ENCODE results near the gene DHX57.
A peak's percentile ranks its signal among the peaks of the same experiment; 100 is the strongest.

The DHX57 gene

GRCh38 chr2:38875576-38876367, at the start of gene DHX57, which contains the start of gene MORN2:
Gene DHX57, minus strand, starts transcription at chr2:38875934. Its CDS starts 7,529 bp downstream, at chr2:38868405.
Gene MORN2, plus strand, starts transcription at chr2:38875976.
- DNase-seq: peak; percentile 88

DNA sequence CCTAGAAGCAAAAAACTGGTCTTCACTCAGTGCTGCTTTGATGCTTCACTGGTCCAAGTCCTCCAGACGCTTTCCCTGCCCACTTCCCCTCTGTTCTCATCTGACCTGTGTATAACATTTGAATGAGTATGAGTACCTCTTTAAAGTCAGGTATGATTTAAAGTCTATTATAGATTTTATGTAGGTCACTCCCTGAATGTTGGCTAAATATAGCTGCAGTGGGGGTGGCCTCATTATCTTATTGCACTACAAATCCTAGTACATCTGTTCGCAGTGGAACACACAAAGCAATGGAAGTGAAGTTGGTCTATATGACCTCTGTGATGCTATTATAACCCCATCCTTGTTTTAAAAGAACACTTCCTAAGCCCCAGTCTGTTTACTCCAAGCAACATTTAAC, 47.2 kb upstream of the DHX57 start:
- DNase-seq: no peak

GRCh38 chr2:38922389-38922788, 46.7 kb upstream of the DHX57 start:
- DNase-seq: no peak

DNA sequence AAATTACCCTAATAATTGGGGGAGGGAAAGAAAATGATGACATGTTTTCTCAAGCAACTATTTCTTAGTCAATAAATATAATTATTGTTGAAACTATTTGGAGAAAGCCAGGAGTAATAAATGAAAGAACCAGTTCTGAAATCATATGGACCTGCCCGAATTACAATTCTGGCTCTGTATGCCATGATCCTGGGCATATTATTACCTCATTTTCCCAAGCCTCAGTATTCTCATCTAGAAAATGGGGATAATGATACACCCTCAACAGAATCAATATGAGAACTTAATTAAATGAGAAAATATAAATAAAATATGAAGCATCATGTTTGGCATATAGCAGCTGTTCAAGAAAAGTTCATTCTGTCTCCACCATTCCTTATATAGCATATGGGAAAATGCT, 36.9 kb upstream of the DHX57 start:
- no peak for DNase-seq

GRCh38 chr2:38911191-38911590, 35.5 kb upstream of the DHX57 start:
- no peak for DNase-seq

- no peak for DNase-seq
These were observed 34.1 kb upstream of the DHX57 start for GRCh38 chr2:38909872-38910271.

DNA sequence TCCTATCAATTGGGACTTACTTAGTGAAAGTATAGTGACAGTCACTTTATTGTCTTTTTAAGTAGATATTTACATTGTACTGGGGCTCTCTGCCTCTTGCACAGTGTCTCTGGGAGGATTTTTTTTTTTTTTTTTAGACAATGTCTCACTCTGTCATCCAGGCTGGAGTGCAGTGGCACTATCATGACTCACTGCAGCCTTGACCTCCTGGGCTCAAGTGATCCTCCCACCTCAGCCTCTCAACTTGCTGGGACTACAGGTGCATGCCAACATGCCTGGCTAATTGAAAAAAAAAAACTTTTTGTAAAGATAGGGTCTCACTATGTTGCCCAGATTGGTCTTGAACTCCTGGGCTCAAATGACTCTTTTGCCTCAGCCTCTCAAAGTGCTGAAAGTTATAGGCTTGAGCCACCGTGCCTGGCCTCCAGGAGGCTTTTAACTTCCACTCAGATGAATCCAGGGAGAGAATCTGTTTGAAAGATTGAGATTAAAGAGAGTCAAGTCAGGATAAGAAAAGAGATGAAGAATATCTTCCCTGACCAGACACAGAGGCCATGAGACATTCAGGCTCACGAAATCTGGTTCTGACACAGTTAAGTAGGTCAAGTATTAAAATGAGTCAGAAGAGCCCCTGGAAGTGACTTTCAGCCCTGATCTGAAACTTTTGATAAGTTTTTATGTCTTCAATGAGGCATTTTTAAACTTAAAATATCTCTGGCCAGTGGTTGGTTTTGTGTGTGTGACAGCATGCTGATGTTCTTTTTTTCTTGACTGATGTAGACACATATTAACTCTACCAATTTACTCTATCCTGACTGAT, 32.2 kb upstream of the DHX57 start:
- DNase-seq: peak; percentile 19

- no peak for DNase-seq
These were observed 31.5 kb upstream of the DHX57 start for GRCh38 chr2:38907242-38907641.

- no peak for DNase-seq
These were observed 29.5 kb upstream of the DHX57 start for GRCh38 chr2:38905251-38905650.

DNA sequence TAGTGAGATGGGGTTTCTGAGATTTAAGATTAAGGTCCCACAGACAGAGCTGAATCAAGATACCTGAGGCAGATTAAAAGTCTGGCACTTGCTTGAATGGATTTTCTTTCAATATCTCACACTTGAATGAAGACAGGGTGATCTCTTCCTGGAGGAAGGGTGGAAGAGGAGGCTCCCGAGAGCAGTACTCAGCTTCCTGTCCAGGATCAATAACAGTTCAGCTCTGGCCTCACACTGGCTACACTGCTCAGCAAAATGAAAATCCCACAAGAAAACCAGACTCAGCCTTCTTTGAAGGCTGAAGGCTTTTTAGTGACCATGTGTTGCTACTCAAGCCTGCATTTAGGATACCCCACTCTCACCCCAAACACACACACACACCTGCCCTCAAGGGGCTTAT, 25.0 kb upstream of the DHX57 start:
- DNase-seq: no peak

GRCh38 chr2:38898256-38898655, 22.5 kb upstream of the DHX57 start:
- DNase-seq: no peak

DNA sequence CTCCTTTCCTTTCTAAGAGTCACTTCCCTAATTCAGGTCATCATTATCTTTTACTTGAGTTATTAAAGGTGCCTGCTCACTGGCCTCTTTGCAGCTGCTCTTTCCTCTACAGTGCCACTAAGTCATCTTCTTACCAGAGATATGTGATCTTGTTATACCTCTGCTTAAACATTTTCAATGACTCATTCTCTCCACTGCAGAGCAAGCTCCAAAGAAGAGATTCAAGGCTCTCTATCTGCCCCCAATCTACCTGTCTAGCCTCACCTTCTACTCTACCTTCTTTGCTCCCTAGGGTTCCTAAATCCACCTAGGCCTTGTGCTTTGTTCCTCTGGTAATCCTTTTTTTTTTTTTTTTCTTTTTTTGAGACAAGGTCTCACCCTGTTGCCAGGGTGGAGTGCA, 17.1 kb upstream of the DHX57 start:
- DNase-seq: no peak

DNA sequence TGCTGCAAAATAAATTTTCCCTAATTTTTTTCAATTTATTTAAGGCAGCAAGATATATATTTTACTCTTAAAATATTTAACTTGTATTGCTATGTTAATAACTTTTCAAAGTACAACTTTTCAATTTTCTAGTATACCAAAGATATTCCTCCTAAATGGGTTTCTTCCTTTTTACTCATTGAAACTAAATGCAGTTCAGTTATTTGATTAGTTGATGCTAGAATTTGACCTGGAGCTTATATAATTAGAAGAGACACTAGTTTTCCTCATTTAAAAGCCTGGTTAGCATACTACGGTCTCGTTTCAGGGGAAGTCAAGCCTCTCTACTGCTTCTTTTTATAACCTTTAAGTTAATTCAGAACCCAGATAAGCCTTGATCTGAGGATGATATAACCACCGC, 13.8 kb upstream of the DHX57 start, which contains the start of gene ARHGEF33:
Gene ARHGEF33, plus strand, starts transcription at position 301 of the 400 bp plus-strand sequence. CDS start 29,573 bp downstream, outside the sequence.
- no peak for DNase-seq

DNA sequence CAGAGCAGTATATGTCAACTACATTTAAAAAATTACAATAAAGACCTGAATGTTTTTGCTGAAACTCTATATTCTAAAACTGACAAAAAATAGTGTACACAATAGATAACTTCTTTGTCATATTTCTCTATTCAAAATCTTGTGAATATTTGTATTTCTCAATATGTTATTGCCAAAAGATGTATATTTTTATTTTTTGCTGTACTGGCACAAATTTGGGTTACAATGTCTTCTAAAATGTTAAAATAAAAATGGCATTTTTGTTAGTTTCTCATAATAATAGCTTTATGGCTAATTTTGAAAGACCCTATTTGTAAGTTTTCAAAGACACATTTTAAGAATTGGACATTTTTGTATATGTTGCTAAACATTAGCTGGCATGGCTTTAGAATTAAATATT, 13.3 kb upstream of the DHX57 start:
- DNase-seq: no peak

GRCh38 chr2:38887902-38888554, 12.3 kb upstream of the DHX57 start:
- DNase-seq: no peak

DNA sequence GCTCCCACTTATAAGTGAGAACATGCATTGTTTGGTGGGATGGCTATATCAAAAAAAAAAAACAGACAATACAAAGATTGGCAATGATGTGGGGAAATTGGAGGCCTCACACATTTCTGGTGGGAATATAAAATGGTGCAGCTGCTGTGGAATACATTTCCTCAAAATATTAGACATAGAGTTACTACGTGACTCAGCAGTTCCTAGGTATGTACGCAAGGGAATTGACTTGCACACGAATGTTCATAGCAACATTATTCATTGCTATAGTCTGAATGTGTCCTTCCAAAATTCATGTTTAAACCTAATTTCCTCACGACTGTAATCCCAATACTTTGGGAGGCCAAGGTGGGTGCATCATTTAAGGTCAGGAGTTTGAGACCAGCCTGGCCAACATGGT, 11.6 kb upstream of the DHX57 start:
- no peak for DNase-seq

- no peak for DNase-seq
These were observed 10.3 kb upstream of the DHX57 start for GRCh38 chr2:38886063-38886462.

- no peak for DNase-seq
These were observed 673 bp upstream of the DHX57 start for GRCh38 chr2:38876407-38876806.

- no peak for DNase-seq
These were observed 533 bp downstream of the DHX57 start for GRCh38 chr2:38875227-38875575.

GRCh38 chr2:38873763-38874162, 2.0 kb downstream of the DHX57 start:
- no peak for DNase-seq

DNA sequence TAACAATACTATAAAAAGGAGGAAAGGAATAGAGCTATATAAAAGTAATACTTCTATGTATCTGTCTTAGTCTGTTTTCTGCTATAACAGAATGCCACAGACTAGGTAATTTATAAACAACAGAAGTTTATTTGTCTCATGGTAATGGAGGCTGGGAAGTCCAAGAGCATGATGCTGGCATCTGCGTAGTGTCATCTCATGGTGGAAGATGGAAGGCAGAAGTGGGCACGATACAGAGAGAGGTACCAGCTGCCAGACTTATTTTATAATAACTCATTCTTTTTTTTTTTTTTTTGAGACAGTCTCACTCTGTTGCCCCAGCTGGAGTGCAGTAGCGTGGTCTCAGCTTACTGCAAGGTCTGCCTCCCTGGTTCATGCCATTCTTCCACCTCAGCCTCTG, 4.3 kb downstream of the DHX57 start:
- DNase-seq: no peak

DNA sequence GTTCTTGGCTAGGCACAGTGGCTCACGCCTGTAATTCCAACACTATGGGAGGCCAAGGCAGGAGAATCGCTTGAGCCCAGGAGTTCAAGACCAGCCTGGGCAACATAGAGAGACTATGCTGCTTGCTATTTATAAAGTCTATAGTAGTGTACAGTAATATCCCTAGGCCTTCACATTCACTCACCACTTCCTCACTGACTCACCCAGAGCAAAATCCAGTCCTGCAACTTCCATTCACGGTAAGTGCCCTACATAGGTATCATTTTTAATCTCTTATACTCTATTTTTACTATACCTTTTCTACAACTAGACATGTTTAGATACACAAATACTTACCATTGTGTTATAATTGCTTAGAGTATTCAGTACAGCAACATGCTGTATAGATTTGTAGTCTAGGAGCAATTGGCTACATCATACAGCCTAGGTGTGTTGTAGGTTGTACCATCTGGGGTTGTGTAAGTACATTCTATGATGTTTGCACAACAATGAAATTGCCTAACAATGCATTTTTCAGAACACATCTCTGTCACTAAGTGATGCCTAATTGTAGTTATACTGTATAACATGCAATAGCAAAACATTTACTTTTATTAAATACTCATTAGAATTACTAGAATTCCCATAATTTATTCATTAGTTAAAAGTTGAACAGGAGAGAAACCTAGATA, 8.8 kb downstream of the DHX57 start:
- DNase-seq: no peak

DNA sequence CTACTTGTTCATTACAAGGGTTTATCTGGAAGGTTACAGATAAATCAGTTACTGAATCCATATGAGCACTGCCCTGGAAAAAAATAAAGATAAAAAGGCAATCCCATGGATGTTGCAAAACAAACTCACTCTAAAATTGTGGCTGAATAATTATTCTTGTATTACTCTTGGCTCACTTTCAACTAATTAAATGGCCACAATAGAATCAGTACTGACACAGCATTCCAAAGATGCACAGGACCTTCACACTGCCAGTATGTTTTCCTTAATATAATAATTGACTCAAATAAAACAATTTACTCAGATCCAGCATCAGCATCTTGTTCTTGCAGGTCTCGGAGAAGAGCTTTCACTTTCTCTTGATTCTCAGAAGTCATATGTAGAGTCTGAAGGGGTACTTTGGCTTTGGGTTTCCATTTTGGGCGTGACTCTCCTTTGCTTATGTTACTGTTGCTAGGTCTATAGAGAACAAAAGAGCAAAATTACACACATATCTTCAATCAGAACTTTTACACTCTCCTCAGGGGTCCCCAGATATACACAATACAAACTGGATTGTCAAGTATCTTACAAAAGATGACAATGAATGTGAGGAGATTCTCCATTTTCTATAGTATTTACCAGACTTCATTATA, 12.6 kb downstream of the DHX57 start:
- DNase-seq: peak; percentile 2
